ENCODE results near the gene CTNNA1.

DNA sequence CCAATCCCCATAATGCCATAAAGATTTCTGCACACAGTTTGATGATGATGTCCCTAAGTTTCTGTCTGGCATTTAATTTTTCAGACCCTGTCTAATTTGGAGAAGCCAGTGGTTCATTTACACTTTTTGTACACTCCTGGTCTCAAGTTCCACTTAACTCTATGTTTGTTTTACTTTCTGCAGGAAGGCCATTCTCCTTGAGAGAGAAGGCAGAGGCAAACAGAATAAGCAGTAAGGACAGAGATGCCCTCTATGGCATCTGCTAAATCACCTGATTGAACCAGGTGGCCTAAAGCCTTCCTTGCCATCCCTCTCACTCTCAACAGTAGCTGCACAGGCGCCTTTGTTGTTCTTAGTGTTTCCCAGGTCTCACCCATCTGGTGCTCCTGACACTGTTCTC, 208.0 kb downstream of the CTNNA1 start:
- TF ChIP-seq CTCF (optimal IDR thresholded peaks at IDR 0.05 in 1 of 3, IDR thresholded peaks at IDR 0.05 in 1 of 3, conservative IDR thresholded peaks at IDR 0.05 in 1 of 3; ENCODE audit: extremely low read depth in 1 of 3, insufficient read depth in 2 of 3, low read length in 3 of 3) (no peak), EZH2 (IDR thresholded peaks at IDR 0.05; ENCODE audit: low read length) (no peak)

Measured in keratinocyte (primary cell).